GM12891 (cell line): Measurements from ENCODE around the gene PACSIN3.
A peak's percentile ranks its signal among the peaks of the same experiment; 100 is the strongest.

Source experiments
- POLR2A ChIP-seq: IDR thresholded peaks from 2 replicates; pipeline ENCODE4 v1.6.1; 2011; ENCODE audit warnings: low read depth, low read length, control low read depth
- TAF1 ChIP-seq: IDR thresholded peaks from 2 replicates; pipeline ENCODE4 v1.6.1; 2011; ENCODE audit warnings: low read depth, low read length, control low read depth

GRCh38 chr11:47229161-47229560 is 42.9 kb upstream of the PACSIN3 start:
- TF ChIP-seq POLR2A (peak; percentile 47; the same call in 1 of the 2 replicates), TAF1 (no peak)
